Pancreas (tissue), 10 donors: ENCODE measurements around the gene FLYWCH2. TPM values are rescaled to one million over a fixed set of nuclear protein-coding genes. Genes with fewer than 3 reads are reported as not detected.

Experiments used
- ATAC-seq, 4 donors: fragments of 200-7000 bp; cut with Tn5 transposase; one replicate each; pipeline versions ENCODE4 v1.8.0 to v1.9.1; 2020; ENCODE audit warnings: mild to moderate bottlenecking in 4 of 4, moderate library complexity in 4 of 4
- DNase-seq, 6 donors: peaks; one replicate each; pipeline ENCODE4 v3.0.0-alpha.2; 2020
- FAIRE-seq: peaks from 2 replicates; lab custom pipeline; 2012; peaks lifted over from hg19 to GRCh38; lab: Jason Lieb, UNC
- H3K27ac ChIP-seq, 4 donors: fragments of 200-600 bp; sonication (generic); 1 replicate in 3 of 4; 2 replicates in 1 of 4; pipeline versions ENCODE4 v1.5.0 to v1.8.0; 2020
- H3K27me3 ChIP-seq, 4 donors: fragments of 200-600 bp; one replicate each; pipeline ENCODE4 v1.8.0; 2021
- H3K36me3 ChIP-seq, 3 donors: fragments of 200-600 bp; sonication (generic) in 1 of 3; one replicate each; pipeline versions ENCODE4 v1.5.0 to v1.8.0; 2020 to 2021
- H3K4me1 ChIP-seq, 3 donors: fragments of 200-600 bp; one replicate each; pipeline ENCODE4 v1.8.0; 2021
- H3K4me3 ChIP-seq, 4 donors: fragments of 200-600 bp; sonication (generic) in 2 of 4; one replicate each; pipeline versions ENCODE4 v1.5.0 to v1.8.0; 2020 to 2021
- H3K9me3 ChIP-seq, 4 donors: fragments of 200-600 bp; one replicate each; pipeline ENCODE4 v1.8.0; 2021
- WGBS, 2 donors: extraction: QIAGEN DNeasy Blood & Tissue Kit; methylation state at CpG; one replicate each; pipeline ENCODE4 v1.1.7; 2013; 5-methylcytosine and 5-hydroxymethylcytosine counted together
- intact Hi-C, 3 donors: fragments of 100-400 bp; cut with DNase I; formaldehyde crosslinking; loops; one replicate each; pipeline versions ENCODE4 v1.11.1 to v1.14.2; 2022
- polyA plus RNA-seq, 2 donors: library from polyadenylated mRNA; stranded (reverse); fragments of 200-250 nt; gene quantifications; one replicate each; pipeline ENCODE4 v1.2.3, GENCODE V29; 2013
- total RNA-seq, 6 donors: library from RNA; stranded (reverse); fragmentation: NEBNext Ultra II Directional in 4 of 6; extraction: Animal tissue kit (Norgen Biotek cat#: 25700) in 4 of 6; gene quantifications; one replicate each; pipeline versions ENCODE4 v1.2.1 to v1.2.4, GENCODE V29; 2021 to 2023
- TF ChIP-seq, protein P1 (sequence below), 4 donors: fragments of 200-600 bp; sonication (generic) in 3 of 4; IDR thresholded peaks; one replicate each; pipeline versions ENCODE4 v1.5.0 to v1.8.0; 2021; ENCODE audit warnings: antibody characterized with exemption in 4 of 4
- donor health status: healthy with polysubstance abuse.
- donor health status: DM: no; HTN: no; CAD: no; lungs with moderate emphysema.
- donor health status: DM: no; HTN: no; CAD: no.
- donor health status: control.
- donor health status: control.
- donor health status: Bipolar disorder and iron deficiency.
- donor health status: DM: yes; HTN: yes; CAD: no.
- donor health status: DM: no; HTN: no; CAD: no.
- donor health status: DM: no; HTN: no; CAD: no.
- donor health status: DM: yes; HTN: yes; CAD: no.

Gene FLYWCH2
- total and polyA plus RNA-seq, 8 donors, result 5.8 to 26.1 (median 8.4) TPM

DNA sequence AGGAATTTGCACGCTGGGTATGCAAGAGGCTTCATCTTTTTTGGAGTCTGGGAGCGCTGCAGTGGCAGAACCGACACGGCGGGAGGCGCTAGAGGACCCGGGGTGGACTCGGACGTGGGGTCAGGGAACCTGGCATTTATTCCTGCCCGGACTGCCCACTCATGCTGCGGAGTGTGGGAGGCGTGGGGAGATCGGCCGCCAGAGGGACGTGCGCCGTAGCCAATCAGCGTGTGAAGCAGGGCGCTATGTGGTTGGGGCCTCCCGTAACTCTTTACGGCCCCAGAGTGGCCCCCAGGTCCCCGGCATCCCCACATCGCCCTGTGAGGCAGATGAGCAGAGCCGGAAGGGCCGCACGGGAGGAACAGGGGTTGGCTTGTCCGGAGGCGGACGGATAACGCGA, 11.2 kb downstream of the FLYWCH2 start:
- Histone ChIP-seq H3K27ac (no peak overlapping the region), H3K36me3 (peaks cover 0 to 6% (median 0%) of the 10 kb centered on the region in 3 donors), H3K4me1 (no peaks in the 10 kb centered on the region), H3K27me3 (no peaks in the 10 kb centered on the region), H3K9me3 (no peaks in the 10 kb centered on the region), H3K4me3 (no peak overlapping the region)
- FAIRE-seq (no peak), ATAC-seq (no peak), DNase-seq (no peak)
- intact Hi-C loops, result no loop called here
- WGBS, 2 donors, result 83 to 87% methylated on average over 29 to 31 of the region's 31 CpGs
- TF ChIP-seq, protein P1, sequence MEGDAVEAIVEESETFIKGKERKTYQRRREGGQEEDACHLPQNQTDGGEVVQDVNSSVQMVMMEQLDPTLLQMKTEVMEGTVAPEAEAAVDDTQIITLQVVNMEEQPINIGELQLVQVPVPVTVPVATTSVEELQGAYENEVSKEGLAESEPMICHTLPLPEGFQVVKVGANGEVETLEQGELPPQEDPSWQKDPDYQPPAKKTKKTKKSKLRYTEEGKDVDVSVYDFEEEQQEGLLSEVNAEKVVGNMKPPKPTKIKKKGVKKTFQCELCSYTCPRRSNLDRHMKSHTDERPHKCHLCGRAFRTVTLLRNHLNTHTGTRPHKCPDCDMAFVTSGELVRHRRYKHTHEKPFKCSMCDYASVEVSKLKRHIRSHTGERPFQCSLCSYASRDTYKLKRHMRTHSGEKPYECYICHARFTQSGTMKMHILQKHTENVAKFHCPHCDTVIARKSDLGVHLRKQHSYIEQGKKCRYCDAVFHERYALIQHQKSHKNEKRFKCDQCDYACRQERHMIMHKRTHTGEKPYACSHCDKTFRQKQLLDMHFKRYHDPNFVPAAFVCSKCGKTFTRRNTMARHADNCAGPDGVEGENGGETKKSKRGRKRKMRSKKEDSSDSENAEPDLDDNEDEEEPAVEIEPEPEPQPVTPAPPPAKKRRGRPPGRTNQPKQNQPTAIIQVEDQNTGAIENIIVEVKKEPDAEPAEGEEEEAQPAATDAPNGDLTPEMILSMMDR (IDR thresholded peaks at IDR 0.05), result no peak

DNA sequence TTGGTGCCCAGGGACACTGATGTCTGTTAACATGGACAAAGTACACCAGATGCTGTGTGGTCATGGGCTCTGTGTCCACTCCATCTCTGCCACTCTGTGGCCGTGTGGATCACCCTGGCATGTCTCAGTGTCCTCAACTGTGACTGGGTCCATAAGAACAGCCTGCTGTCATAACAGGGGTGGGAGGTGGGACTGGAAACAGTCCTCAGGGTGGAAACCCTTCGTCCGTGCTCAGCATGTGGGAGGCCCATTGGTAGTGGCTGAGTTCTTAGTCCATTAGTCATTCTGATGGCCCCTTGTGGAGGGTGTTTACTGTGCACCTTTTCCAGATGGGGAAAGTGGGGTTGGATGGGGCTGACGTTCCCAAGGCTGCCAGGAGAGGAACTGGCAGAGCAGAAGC, 12.8 kb downstream of the FLYWCH2 start:
- WGBS, 2 donors, result 70 to 81% methylated on average over 4 of the region's 4 CpGs
- DNase-seq (no peak), FAIRE-seq (no peak), ATAC-seq (no peak)
- Histone ChIP-seq H3K9me3 (no peaks in the 10 kb centered on the region), H3K27me3 (no peaks in the 10 kb centered on the region), H3K27ac (no peak overlapping the region), H3K4me3 (no peak overlapping the region), H3K4me1 (no peaks in the 10 kb centered on the region), H3K36me3 (peaks cover 0 to 6% (median 0%) of the 10 kb centered on the region in 3 donors)
- intact Hi-C loops, result no loop called here
- TF ChIP-seq, protein P1 (IDR thresholded peaks at IDR 0.05), result no peak

DNA sequence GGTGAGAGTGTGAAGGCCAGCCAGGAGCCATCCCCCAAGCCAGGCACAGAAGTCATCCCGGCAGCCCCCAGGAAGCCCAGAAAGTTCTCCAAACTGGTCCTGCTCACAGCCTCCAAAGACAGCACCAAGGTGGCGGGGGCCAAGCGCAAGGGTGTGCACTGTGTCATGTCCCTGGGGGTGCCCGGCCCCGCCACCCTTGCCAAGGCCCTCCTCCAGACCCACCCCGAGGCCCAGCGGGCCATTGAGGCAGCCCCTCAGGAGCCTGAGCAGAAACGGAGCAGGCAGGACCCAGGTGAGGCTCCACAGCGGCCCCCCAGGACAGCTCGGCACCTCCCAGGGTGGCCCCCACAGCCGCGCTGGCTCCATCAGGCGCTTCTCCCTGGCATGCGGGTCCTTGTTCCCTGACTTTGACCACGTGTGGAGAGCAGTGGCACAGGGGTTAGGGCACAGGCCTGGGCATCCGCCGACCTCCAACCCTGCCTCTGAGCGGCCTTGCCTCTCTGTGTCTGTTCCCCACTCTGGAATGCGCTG, 13.5 kb downstream of the FLYWCH2 start:
- Histone ChIP-seq H3K4me3 (no peak overlapping the region), H3K4me1 (no peaks in the 10 kb centered on the region), H3K9me3 (no peaks in the 10 kb centered on the region), H3K27me3 (no peaks in the 10 kb centered on the region), H3K36me3 (peaks cover 0 to 6% (median 0%) of the 10 kb centered on the region in 3 donors), H3K27ac (no peak overlapping the region)
- FAIRE-seq, result no peak
- TF ChIP-seq, protein P1 (IDR thresholded peaks at IDR 0.05), result no peak
- no peak for DNase-seq
- WGBS, 2 donors, result 96 to 97% methylated on average over 19 of the region's 19 CpGs
- intact Hi-C loops, result no loop called here
- no peak for ATAC-seq

DNA sequence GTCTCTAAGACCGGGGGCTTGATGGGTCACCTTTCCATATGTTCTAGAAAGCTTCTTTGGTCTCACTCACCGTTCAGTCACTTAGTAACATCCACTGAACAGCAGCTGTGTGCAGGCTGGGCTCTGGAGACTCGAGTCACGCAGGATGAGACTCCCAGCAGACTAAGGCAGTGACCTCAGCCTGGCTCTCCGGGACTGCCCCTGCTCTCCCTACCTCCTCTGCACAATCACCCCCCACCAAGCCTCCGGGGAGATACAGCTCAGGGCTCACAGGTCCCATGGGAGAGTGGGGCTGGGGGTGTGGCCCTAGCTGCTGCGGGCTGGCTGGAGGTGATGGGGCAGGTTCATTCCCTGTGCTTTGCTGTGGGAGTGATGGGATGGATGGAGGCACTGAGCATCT, 14.1 kb downstream of the FLYWCH2 start:
- Histone ChIP-seq H3K27ac (no peak overlapping the region), H3K27me3 (no peaks in the 10 kb centered on the region), H3K9me3 (no peaks in the 10 kb centered on the region), H3K36me3 (peaks cover 0 to 6% (median 0%) of the 10 kb centered on the region in 3 donors), H3K4me3 (no peak overlapping the region), H3K4me1 (no peaks in the 10 kb centered on the region)
- DNase-seq, result no peak
- FAIRE-seq, result no peak
- ATAC-seq, result no peak
- TF ChIP-seq, protein P1 (IDR thresholded peaks at IDR 0.05), result no peak
- intact Hi-C loops, result no loop called here
- WGBS, 2 donors, result 88 to 90% methylated on average over 7 of the region's 7 CpGs

DNA sequence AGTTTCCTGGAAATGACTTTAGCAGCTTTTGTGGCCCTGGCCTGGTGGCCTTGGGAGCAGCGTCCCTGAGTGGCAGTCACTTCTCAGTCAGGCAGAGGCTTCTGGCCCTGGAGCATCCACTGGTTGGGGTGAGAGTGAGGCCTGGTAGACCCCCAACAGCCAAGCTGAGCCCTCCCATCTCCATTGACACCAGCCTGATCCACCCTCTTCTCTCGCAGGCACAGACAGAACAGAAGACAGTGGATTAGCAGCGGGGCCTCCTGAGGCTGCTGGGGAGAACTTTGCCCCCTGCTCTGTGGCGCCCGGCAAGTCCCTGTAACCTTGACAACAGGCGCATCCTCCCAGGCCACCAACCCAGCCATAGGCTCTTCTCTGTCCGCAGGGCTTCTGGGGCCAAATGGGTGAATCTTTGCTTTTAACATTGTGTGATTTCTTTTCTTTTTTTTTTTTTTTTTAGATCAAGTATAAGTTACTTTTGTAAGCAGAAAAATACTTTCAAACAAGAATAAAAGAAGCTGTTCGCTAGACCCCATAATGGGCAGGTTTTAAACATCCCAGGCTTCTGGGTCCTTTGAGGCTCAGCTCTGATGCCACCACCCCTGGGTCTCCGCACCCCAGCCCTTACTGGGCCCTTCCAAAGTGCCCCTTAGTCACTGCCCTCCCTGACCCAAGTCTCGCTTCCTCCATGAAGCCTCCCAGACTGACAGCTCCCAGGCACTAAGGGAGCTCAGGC, 16.0 kb downstream of the FLYWCH2 start:
- Histone ChIP-seq H3K36me3 (peaks cover 0 to 6% (median 0%) of the 10 kb centered on the region in 3 donors), H3K27me3 (no peaks in the 10 kb centered on the region), H3K27ac (no peak overlapping the region), H3K9me3 (no peaks in the 10 kb centered on the region), H3K4me3 (no peak overlapping the region), H3K4me1 (peaks cover 0 to 4% (median 3%) of the 10 kb centered on the region in 3 donors)
- TF ChIP-seq, protein P1 (IDR thresholded peaks at IDR 0.05), result no peak
- DNase-seq, result no peak
- intact Hi-C loops, result no loop called here
- no peak for FAIRE-seq
- WGBS, 2 donors, result 86% methylated on average over 10 of the region's 10 CpGs
- ATAC-seq, result no peak
